PFSK-1 (cell line): ENCODE data around the gene ADPGK.

Source experiments
- TAF1 ChIP-seq: IDR thresholded peaks from 2 replicates; pipeline ENCODE4 v1.6.1; 2012; ENCODE audit warnings: low read length, control low read depth, borderline replicate concordance; ENCODE audit not compliant: insufficient read depth
- TF ChIP-seq, protein P1 (sequence below), 2 experiments: IDR thresholded peaks; 2 replicates each; pipeline versions ENCODE4 v1.6.1 to v1.8.0; 2011 to 2012; ENCODE audit warnings: low read depth in 2 of 2, low read length in 2 of 2, control low read depth in 1 of 2, inconsistent platforms in 1 of 2, mild to moderate bottlenecking in 1 of 2, moderate library complexity in 1 of 2; ENCODE audit not compliant: insufficient read depth in 1 of 2

DNA sequence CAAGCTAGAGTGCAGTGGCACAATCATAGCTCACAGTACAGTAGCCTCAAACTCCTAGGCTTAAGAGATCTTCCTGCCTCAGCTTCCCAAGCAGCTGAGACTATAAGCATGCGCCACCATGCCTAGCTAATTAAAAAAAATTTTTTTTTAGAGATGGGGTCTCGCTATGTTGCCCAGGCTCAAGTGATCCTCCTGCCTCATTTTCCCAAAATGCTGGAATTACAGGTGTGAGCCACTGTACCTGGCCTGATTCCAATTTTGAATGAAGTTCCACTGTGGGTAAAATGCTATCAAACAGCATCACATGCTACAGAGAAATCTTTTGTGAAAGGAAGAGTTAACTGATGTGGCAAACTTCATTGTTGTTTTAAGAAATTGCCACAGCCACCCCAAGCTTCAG, 17.5 kb downstream of the ADPGK start:
- TF ChIP-seq, protein P1, sequence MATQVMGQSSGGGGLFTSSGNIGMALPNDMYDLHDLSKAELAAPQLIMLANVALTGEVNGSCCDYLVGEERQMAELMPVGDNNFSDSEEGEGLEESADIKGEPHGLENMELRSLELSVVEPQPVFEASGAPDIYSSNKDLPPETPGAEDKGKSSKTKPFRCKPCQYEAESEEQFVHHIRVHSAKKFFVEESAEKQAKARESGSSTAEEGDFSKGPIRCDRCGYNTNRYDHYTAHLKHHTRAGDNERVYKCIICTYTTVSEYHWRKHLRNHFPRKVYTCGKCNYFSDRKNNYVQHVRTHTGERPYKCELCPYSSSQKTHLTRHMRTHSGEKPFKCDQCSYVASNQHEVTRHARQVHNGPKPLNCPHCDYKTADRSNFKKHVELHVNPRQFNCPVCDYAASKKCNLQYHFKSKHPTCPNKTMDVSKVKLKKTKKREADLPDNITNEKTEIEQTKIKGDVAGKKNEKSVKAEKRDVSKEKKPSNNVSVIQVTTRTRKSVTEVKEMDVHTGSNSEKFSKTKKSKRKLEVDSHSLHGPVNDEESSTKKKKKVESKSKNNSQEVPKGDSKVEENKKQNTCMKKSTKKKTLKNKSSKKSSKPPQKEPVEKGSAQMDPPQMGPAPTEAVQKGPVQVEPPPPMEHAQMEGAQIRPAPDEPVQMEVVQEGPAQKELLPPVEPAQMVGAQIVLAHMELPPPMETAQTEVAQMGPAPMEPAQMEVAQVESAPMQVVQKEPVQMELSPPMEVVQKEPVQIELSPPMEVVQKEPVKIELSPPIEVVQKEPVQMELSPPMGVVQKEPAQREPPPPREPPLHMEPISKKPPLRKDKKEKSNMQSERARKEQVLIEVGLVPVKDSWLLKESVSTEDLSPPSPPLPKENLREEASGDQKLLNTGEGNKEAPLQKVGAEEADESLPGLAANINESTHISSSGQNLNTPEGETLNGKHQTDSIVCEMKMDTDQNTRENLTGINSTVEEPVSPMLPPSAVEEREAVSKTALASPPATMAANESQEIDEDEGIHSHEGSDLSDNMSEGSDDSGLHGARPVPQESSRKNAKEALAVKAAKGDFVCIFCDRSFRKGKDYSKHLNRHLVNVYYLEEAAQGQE (IDR thresholded peaks at IDR 0.05; ENCODE audit: insufficient read depth in 1 of 2, low read depth in 2 of 2, low read length in 2 of 2), result no peak
- no peak for TF ChIP-seq TAF1
